ENCODE results near the gene MET.

- no peak for TF ChIP-seq YY1 (IDR thresholded peaks at IDR 0.05; ENCODE audit: insufficient read depth, insufficient read length)
- TF ChIP-seq ZNF274 (IDR thresholded peaks at IDR 0.05; ENCODE audit: low read depth, low read length), result no peak
These were observed 168.3 kb downstream of the MET start for GRCh38 chr7:116840256-116840655.

Data from NT2/D1 (cell line).